Measurements from ENCODE around the gene TMEM158.
A peak's percentile ranks its signal among the peaks of the same experiment; 100 is the strongest.

The TMEM158 gene

DNA sequence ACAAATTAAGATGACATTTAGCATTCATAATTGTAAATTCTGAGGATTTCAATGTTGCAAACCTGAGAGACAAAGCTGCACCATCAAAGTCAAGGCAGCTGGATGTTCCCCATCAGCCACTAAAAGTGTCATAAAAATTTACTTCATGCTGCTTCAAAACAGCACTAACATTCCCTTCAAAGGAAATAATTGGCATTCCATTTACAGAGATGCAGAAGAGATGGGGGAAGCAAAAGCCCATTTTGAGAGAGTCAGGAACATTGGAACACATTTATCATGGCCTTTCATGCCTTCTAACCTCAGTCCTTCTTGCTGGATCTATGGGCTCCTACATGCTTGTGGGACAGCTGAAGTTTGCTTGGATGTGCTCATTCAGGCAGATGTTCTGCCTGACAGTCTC is 6.4 kb upstream of the TMEM158 start:
- no peaks in the 10 kb centered on the region for H3K36me3 ChIP-seq (ENCODE audit: control insufficient read depth in 1 of 2, insufficient read depth in 2 of 2, low read length in 2 of 2)
- H2AFZ ChIP-seq (ENCODE audit: insufficient read depth, low read length, poor library complexity) = no peak overlapping the region
- H4K91ac ChIP-seq (ENCODE audit: low read depth, low read length) = no peak overlapping the region
- H4K12ac ChIP-seq (ENCODE audit: low read depth, low read length) = no peak overlapping the region
- H2BK12ac ChIP-seq (ENCODE audit: low read length) = no peak overlapping the region
- H3K27ac ChIP-seq (ENCODE audit: low read depth, low read length) = no peak overlapping the region
- peaks cover under 1% of the 10 kb centered on the region for H3K27me3 ChIP-seq (ENCODE audit: insufficient read depth, low read length)
- no peak overlapping the region for H3K4me2 ChIP-seq (ENCODE audit: low read length)
- no peak for DNase-seq
- no peaks in the 10 kb centered on the region for H3K4me1 ChIP-seq (ENCODE audit: control insufficient read depth in 1 of 2, insufficient read depth in 2 of 2, low read length in 2 of 2)
- no peaks in the 10 kb centered on the region for H3K79me2 ChIP-seq (ENCODE audit: control insufficient read depth, insufficient read depth, low read length, poor library complexity)
- H3K9me3 ChIP-seq (ENCODE audit: insufficient read depth, low read depth, low read length) = peaks cover 4% of the 10 kb centered on the region
- H3K18ac ChIP-seq (ENCODE audit: low read length) = no peak overlapping the region
- H3K79me1 ChIP-seq (ENCODE audit: low read length) = no peaks in the 10 kb centered on the region
- H3K14ac ChIP-seq (ENCODE audit: low read length) = no peak overlapping the region
- H2AK5ac ChIP-seq (ENCODE audit: low read length) = no peak overlapping the region
- H3K4ac ChIP-seq (ENCODE audit: low read depth, low read length) = no peak overlapping the region
- H2BK120ac ChIP-seq (ENCODE audit: insufficient read depth, low read length, poor library complexity) = no peak overlapping the region
- H4K8ac ChIP-seq (ENCODE audit: low read depth, low read length) = no peak overlapping the region
- H3K9ac ChIP-seq (ENCODE audit: low read length) = no peak overlapping the region
- no peak overlapping the region for H3K4me3 ChIP-seq (ENCODE audit: low read depth, low read length)
- no peak overlapping the region for H3K23ac ChIP-seq (ENCODE audit: low read length)
- no peak overlapping the region for H2BK5ac ChIP-seq (ENCODE audit: low read depth, low read length, poor library complexity)

DNA sequence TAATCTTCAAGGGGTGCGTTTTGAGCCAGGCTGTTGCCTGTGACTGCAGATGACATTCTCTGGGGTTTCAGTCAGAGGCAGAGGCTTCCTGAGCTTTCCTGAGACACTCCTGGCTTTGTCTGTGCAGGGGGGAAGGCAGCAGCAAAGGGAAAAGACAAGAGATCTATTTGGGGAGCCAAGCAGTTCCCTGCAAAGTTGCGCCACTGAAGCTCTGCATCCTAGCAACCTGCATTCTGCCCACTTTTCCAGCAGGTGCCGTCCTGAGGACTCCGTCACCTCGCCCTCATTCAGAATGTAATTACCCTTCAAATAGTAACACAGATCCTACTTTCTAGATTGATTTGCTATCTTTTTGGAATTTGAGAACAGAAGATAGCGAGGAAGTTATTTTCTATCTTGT is 1.9 kb upstream of the TMEM158 start:
- no peak overlapping the region for H2AK5ac ChIP-seq (ENCODE audit: low read length)
- H3K4me2 ChIP-seq (ENCODE audit: low read length) = no peak overlapping the region
- H3K79me2 ChIP-seq (ENCODE audit: control insufficient read depth, insufficient read depth, low read length, poor library complexity) = no peaks in the 10 kb centered on the region
- H3K18ac ChIP-seq (ENCODE audit: low read length) = no peak overlapping the region
- peaks cover 3% of the 10 kb centered on the region for H3K9me3 ChIP-seq (ENCODE audit: insufficient read depth, low read depth, low read length)
- H3K27me3 ChIP-seq (ENCODE audit: insufficient read depth, low read length) = peaks cover 17% of the 10 kb centered on the region
- no peak overlapping the region for H2BK12ac ChIP-seq (ENCODE audit: low read length)
- no peaks in the 10 kb centered on the region for H3K36me3 ChIP-seq (ENCODE audit: control insufficient read depth in 1 of 2, insufficient read depth in 2 of 2, low read length in 2 of 2)
- no peak overlapping the region for H4K91ac ChIP-seq (ENCODE audit: low read depth, low read length)
- H3K9ac ChIP-seq (ENCODE audit: low read length) = no peak overlapping the region
- no peak overlapping the region for H3K27ac ChIP-seq (ENCODE audit: low read depth, low read length)
- no peak overlapping the region for H4K8ac ChIP-seq (ENCODE audit: low read depth, low read length)
- no peak overlapping the region for H2BK5ac ChIP-seq (ENCODE audit: low read depth, low read length, poor library complexity)
- no peak overlapping the region for H3K14ac ChIP-seq (ENCODE audit: low read length)
- no CpG with 5 or more reads among the region's 6 CpGs for WGBS (ENCODE audit: extremely low coverage, insufficient coverage, insufficient read length)
- peaks cover 0 to 7% of the 10 kb centered on the region in 2 experiments for H3K4me1 ChIP-seq (ENCODE audit: control insufficient read depth in 1 of 2, insufficient read depth in 2 of 2, low read length in 2 of 2)
- no peak overlapping the region for H3K23ac ChIP-seq (ENCODE audit: low read length)
- no peak overlapping the region for H3K4ac ChIP-seq (ENCODE audit: low read depth, low read length)
- no peak overlapping the region for H4K12ac ChIP-seq (ENCODE audit: low read depth, low read length)
- no peak overlapping the region for H2BK120ac ChIP-seq (ENCODE audit: insufficient read depth, low read length, poor library complexity)
- DNase-seq = peak; percentile 58 to 86
- H2AFZ ChIP-seq (ENCODE audit: insufficient read depth, low read length, poor library complexity) = no peak overlapping the region
- no peak overlapping the region for H3K4me3 ChIP-seq (ENCODE audit: low read depth, low read length)
- H3K79me1 ChIP-seq (ENCODE audit: low read length) = peaks cover 2% of the 10 kb centered on the region

DNA sequence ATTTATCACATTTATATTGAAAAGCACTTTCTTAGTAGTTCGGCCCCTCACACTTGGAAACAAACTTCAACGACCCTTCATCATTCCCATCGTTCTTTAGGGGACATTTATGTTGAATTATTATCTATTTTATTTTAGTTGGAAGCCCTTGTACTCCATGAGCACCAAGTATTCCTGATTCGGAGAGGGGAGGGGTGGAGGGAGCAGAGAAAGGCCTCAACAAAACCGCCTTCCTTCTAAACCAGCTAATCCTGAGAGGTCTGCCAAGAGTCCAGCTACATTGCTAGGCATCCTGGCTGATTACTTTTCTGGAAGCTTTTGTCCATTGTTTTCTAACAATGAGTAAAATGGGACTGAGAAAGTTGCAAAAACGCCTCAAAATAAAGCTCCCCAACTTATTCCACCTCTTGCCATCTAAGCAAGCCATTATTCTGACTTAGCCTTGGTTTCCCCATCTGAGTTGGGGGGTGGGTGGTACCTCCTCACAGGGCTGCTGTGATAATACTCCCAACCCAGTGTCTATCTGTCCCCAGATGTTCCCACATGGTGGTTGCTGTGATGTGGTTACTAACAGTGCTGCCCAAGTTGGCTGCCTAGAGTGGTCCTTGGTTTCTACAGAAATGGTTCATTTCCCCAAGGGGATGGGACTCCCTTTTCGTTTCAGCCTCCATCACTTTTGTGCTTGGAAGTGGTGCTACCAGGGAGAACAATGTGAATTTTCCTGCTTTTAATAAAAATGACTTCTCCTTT is 1.2 kb upstream of the TMEM158 start:
- Histone ChIP-seq H4K12ac (ENCODE audit: low read depth, low read length) (no peak overlapping the region), H3K14ac (ENCODE audit: low read length) (no peak overlapping the region), H2BK12ac (ENCODE audit: low read length) (no peak overlapping the region), H3K4me3 (ENCODE audit: low read depth, low read length) (no peak overlapping the region), H3K4me1 (ENCODE audit: control insufficient read depth in 1 of 2, insufficient read depth in 2 of 2, low read length in 2 of 2) (peaks cover 0 to 7% of the 10 kb centered on the region in 2 experiments), H3K79me1 (ENCODE audit: low read length) (peaks cover 2% of the 10 kb centered on the region), H3K27ac (ENCODE audit: low read depth, low read length) (no peak overlapping the region), H3K4ac (ENCODE audit: low read depth, low read length) (no peak overlapping the region), H3K4me2 (ENCODE audit: low read length) (no peak overlapping the region), H3K27me3 (ENCODE audit: insufficient read depth, low read length) (peaks cover 17% of the 10 kb centered on the region), H2AK5ac (ENCODE audit: low read length) (no peak overlapping the region), H2BK5ac (ENCODE audit: low read depth, low read length, poor library complexity) (no peak overlapping the region), H2AFZ (ENCODE audit: insufficient read depth, low read length, poor library complexity) (no peak overlapping the region), H3K9me3 (ENCODE audit: insufficient read depth, low read depth, low read length) (peaks cover 3% of the 10 kb centered on the region), H4K8ac (ENCODE audit: low read depth, low read length) (no peak overlapping the region), H3K9ac (ENCODE audit: low read length) (no peak overlapping the region), H3K23ac (ENCODE audit: low read length) (peak overlapping the region; percentile 52), H4K91ac (ENCODE audit: low read depth, low read length) (no peak overlapping the region), H3K36me3 (ENCODE audit: control insufficient read depth in 1 of 2, insufficient read depth in 2 of 2, low read length in 2 of 2) (no peaks in the 10 kb centered on the region), H2BK120ac (ENCODE audit: insufficient read depth, low read length, poor library complexity) (no peak overlapping the region), H3K18ac (ENCODE audit: low read length) (no peak overlapping the region), H3K79me2 (ENCODE audit: control insufficient read depth, insufficient read depth, low read length, poor library complexity) (no peaks in the 10 kb centered on the region)
- DNase-seq = no peak
- WGBS (ENCODE audit: extremely low coverage, insufficient coverage, insufficient read length) = no CpG with 5 or more reads among the region's 7 CpGs

GRCh38 chr3:45225465-45226205 is 452 bp downstream of the TMEM158 start:
- Histone ChIP-seq H2BK5ac (ENCODE audit: low read depth, low read length, poor library complexity) (no peak overlapping the region), H4K8ac (ENCODE audit: low read depth, low read length) (no peak overlapping the region), H3K27me3 (ENCODE audit: insufficient read depth, low read length) (peaks cover 17% of the 10 kb centered on the region), H3K79me2 (ENCODE audit: control insufficient read depth, insufficient read depth, low read length, poor library complexity) (no peaks in the 10 kb centered on the region), H3K18ac (ENCODE audit: low read length) (no peak overlapping the region), H3K23ac (ENCODE audit: low read length) (no peak overlapping the region), H3K27ac (ENCODE audit: low read depth, low read length) (no peak overlapping the region), H2BK120ac (ENCODE audit: insufficient read depth, low read length, poor library complexity) (no peak overlapping the region), H3K36me3 (ENCODE audit: control insufficient read depth in 1 of 2, insufficient read depth in 2 of 2, low read length in 2 of 2) (no peaks in the 10 kb centered on the region), H2AFZ (ENCODE audit: insufficient read depth, low read length, poor library complexity) (peak overlapping the region; percentile 84), H3K9ac (ENCODE audit: low read length) (no peak overlapping the region), H4K12ac (ENCODE audit: low read depth, low read length) (no peak overlapping the region), H3K4me3 (ENCODE audit: low read depth, low read length) (peak overlapping the region; percentile 71), H3K4me2 (ENCODE audit: low read length) (peak overlapping the region; percentile 99), H2AK5ac (ENCODE audit: low read length) (no peak overlapping the region), H3K14ac (ENCODE audit: low read length) (no peak overlapping the region), H2BK12ac (ENCODE audit: low read length) (no peak overlapping the region), H3K4me1 (ENCODE audit: control insufficient read depth in 1 of 2, insufficient read depth in 2 of 2, low read length in 2 of 2) (peaks cover 0 to 7% of the 10 kb centered on the region in 2 experiments), H3K9me3 (ENCODE audit: insufficient read depth, low read depth, low read length) (peaks cover 3% of the 10 kb centered on the region), H3K4ac (ENCODE audit: low read depth, low read length) (no peak overlapping the region), H4K91ac (ENCODE audit: low read depth, low read length) (no peak overlapping the region), H3K79me1 (ENCODE audit: low read length) (peaks cover 2% of the 10 kb centered on the region)
- no CpG with 5 or more reads among the region's 131 CpGs for WGBS (ENCODE audit: extremely low coverage, insufficient coverage, insufficient read length)
- DNase-seq = peak; percentile 19 to 53

Data from trophoblast cell (in vitro differentiated cells and primary cell).